DND-41 (cell line): ENCODE data around the gene OR2B2.

Source experiments
- CTCF ChIP-seq: IDR thresholded peaks from 2 replicates; pipeline ENCODE4 v1.5.1; 2012; ENCODE audit warnings: borderline replicate concordance, low read length, moderate library complexity, mild to moderate bottlenecking; ENCODE audit not compliant: poor library complexity, severe bottlenecking; ENCODE audit errors: extremely low read depth
- EZH2 ChIP-seq: IDR thresholded peaks from 3 replicates; pipeline ENCODE4 v1.6.1; 2012; ENCODE audit warnings: borderline replicate concordance, low read depth, mild to moderate bottlenecking, moderate library complexity, low read length, inconsistent platforms; ENCODE audit not compliant: severe bottlenecking

GRCh38 chr6:27899543-27899942, 12.7 kb downstream of the OR2B2 start:
- no peak for TF ChIP-seq CTCF
- TF ChIP-seq EZH2 = no peak
